Karpas-422 (cell line): ENCODE results near the gene ZCCHC18. TPM values are rescaled to one million over a fixed set of nuclear protein-coding genes. Genes with fewer than 3 reads are reported as not detected.
"Not testable (repeated sequence)": the region's sequence is repeated elsewhere in the genome, so short reads cannot be mapped to it uniquely, and the experiment has no call there.

ENCODE experiments used
- DNase-seq: peaks from one replicate; pipeline ENCODE4 v3.0.0-alpha.2; 2015
- H2AFZ ChIP-seq: fragments of 200-600 bp; sonication (generic); 2 replicates; pipeline ENCODE4 v1.6.1; 2014; ENCODE audit warnings: antibody characterized with exemption, low read length, mixed read lengths
- H3K27ac ChIP-seq: fragments of 200-600 bp; sonication (generic); 2 replicates; pipeline ENCODE4 v1.5.1; 2014; ENCODE audit warnings: mild to moderate bottlenecking, low read length, moderate library complexity
- H3K27me3 ChIP-seq: fragments of 200-600 bp; sonication (generic); 2 replicates; pipeline ENCODE4 v1.6.1; 2014; ENCODE audit warnings: low read length, mixed read lengths
- H3K36me3 ChIP-seq: fragments of 200-600 bp; sonication (generic); 2 replicates; pipeline ENCODE4 v1.6.1; 2014; ENCODE audit warnings: low read length, mixed read lengths; ENCODE audit not compliant: insufficient read depth
- H3K4me1 ChIP-seq: fragments of 200-600 bp; sonication (generic); 2 replicates; pipeline ENCODE4 v1.6.1; 2014; ENCODE audit warnings: mild to moderate bottlenecking, low read length, mixed read lengths
- H3K4me2 ChIP-seq: fragments of 200-600 bp; sonication (generic); 2 replicates; pipeline ENCODE4 v1.6.1; 2014; ENCODE audit warnings: low read length, low read depth, mild to moderate bottlenecking; ENCODE audit not compliant: poor library complexity, severe bottlenecking
- H3K4me3 ChIP-seq: fragments of 200-600 bp; sonication (generic); 2 replicates; pipeline ENCODE4 v1.5.1; 2014; ENCODE audit warnings: mild to moderate bottlenecking, antibody characterized with exemption, low read length, mixed read lengths
- H3K79me2 ChIP-seq: fragments of 200-600 bp; sonication (generic); 2 replicates; pipeline ENCODE4 v1.6.1; 2014; ENCODE audit warnings: mild to moderate bottlenecking, low read length, mixed read lengths
- H3K9ac ChIP-seq: fragments of 200-600 bp; sonication (generic); 2 replicates; pipeline ENCODE4 v1.6.0; 2014; ENCODE audit warnings: low read length
- H3K9me2 ChIP-seq: fragments of 200-600 bp; sonication (generic), shearing (Covaris generic); replicated peaks from 2 replicates; pipeline ENCODE4 v1.6.0; 2014; ENCODE audit warnings: mild to moderate bottlenecking, low read length, moderate library complexity; ENCODE audit not compliant: insufficient read depth
- H3K9me3 ChIP-seq: fragments of 300-700, 200-600 bp; sonication (generic); 2 replicates; pipeline ENCODE4 v1.6.1; 2014; ENCODE audit warnings: low read length, mixed read lengths
- H4K20me1 ChIP-seq: fragments of 200-600 bp; sonication (generic); 2 replicates; pipeline ENCODE4 v1.6.1; 2014; ENCODE audit warnings: mild to moderate bottlenecking, antibody characterized with exemption, low read length, low read depth; ENCODE audit not compliant: insufficient read depth
- total RNA-seq: library from RNA; depleted of rRNA; stranded (reverse); fragments of >200 nt; shearing (Covaris generic); gene quantifications from 2 replicates; pipeline ENCODE4 v1.2.3, GENCODE V29; 2014; ENCODE audit warnings: low replicate concordance; rRNA removed

ZCCHC18 gene
- 0.41 and 0.90 TPM in 2 replicates for total RNA-seq

GRCh38 chrX:104112326-104112951 is at the start of gene ZCCHC18:
Gene ZCCHC18, plus strand, starts transcription at chrX:104112523. Its CDS starts 1,589 bp downstream, at chrX:104114112.
- peak; percentile 71 for DNase-seq
- Histone ChIP-seq H3K9me2 (no peaks in the 10 kb centered on the region), H3K79me2 (no peaks in the 10 kb centered on the region), H3K27me3 (no peaks in the 10 kb centered on the region), H3K4me1 (peaks cover 14% of the 10 kb centered on the region), H3K4me3 (peak within 1 kb of the TSS; percentile 72), H2AFZ (peak within 1 kb of the TSS; percentile 95), H3K9ac (peak within 1 kb of the TSS; percentile 70), H3K36me3 (no peaks in the 10 kb centered on the region), H3K27ac (no peak within 1 kb of the TSS), H4K20me1 (no peaks in the 10 kb centered on the region), H3K4me2 (peak within 1 kb of the TSS; percentile 76), H3K9me3 (no peaks in the 10 kb centered on the region)

DNA sequence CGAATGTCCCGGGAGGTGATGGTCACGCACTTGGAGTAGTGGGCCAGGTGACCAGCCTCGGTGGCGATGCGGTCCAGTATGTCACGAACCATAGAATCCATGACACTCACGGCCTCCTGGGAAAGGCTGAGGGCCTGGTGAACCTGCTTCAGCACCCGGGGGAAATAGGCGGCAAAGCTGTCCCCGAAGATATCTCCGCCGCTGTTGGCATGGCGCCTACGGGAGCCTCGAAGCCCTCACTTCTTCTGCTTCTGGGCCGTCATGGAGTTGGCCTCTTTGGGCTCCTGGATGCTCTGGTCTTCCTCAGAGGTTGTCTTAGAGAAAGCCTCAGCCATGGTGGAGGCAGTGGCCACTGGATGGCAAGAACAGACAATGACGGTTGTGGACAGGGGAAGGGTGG is 49.7 kb upstream of the ZCCHC18 start:
- H4K20me1 ChIP-seq, H3K9ac ChIP-seq, DNase-seq, H3K9me2 ChIP-seq, H3K79me2 ChIP-seq, H3K36me3 ChIP-seq, H3K4me2 ChIP-seq, H3K27me3 ChIP-seq, H3K4me1 ChIP-seq, H3K27ac ChIP-seq, H3K9me3 ChIP-seq, H3K4me3 ChIP-seq, H2AFZ ChIP-seq: not testable (repeated sequence)

DNA sequence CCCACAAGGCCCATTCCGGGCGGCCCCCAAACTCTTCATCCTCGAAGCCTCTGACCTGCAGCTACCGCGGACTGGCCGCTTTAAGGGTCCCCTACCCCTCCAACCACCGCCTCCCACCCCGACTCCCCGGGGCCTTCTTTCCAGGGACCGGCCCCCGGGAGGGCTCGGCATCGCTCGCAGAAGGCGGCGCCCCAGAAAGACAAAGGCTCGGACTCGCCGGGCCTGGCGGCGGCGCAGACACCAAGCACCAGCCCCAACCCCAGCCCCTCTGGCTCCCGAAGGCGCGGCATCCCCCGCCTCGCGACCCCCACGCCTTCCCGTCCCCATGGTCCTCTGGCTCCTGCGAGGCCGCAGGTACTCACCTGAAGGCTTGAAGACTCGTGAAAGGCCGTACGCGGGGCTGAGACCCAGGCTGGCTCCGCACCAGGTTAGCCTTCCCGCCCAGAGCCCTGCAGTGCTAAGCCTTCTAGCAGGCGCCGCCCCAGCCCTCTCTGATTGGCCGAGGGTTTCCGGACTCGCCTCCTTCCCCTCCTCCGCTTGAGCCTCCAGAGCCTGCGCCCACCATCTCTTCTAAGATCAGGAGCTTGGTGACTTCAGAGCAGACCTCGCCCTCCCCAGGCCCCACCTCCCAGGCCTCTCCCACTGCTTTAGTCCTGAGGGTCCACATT is 36.4 kb upstream of the ZCCHC18 start, which contains the start of gene TMSB15C:
Gene TMSB15C, minus strand, starts transcription at position 459 of the 668 bp plus-strand sequence.
- not testable (repeated sequence) for H3K27ac ChIP-seq, H3K4me3 ChIP-seq, H4K20me1 ChIP-seq, H3K27me3 ChIP-seq, H3K4me2 ChIP-seq, H3K36me3 ChIP-seq, H3K79me2 ChIP-seq, DNase-seq, H3K9me2 ChIP-seq, H3K4me1 ChIP-seq, H3K9me3 ChIP-seq, H2AFZ ChIP-seq, H3K9ac ChIP-seq

- H3K9ac ChIP-seq, DNase-seq, H3K4me3 ChIP-seq, H3K79me2 ChIP-seq, H3K4me1 ChIP-seq, H4K20me1 ChIP-seq, H3K9me3 ChIP-seq, H3K27me3 ChIP-seq, H3K4me2 ChIP-seq, H3K27ac ChIP-seq, H2AFZ ChIP-seq, H3K9me2 ChIP-seq, H3K36me3 ChIP-seq: not testable (repeated sequence)
Observed at GRCh38 chrX:104077854-104078253, 34.5 kb upstream of the ZCCHC18 start.

DNA sequence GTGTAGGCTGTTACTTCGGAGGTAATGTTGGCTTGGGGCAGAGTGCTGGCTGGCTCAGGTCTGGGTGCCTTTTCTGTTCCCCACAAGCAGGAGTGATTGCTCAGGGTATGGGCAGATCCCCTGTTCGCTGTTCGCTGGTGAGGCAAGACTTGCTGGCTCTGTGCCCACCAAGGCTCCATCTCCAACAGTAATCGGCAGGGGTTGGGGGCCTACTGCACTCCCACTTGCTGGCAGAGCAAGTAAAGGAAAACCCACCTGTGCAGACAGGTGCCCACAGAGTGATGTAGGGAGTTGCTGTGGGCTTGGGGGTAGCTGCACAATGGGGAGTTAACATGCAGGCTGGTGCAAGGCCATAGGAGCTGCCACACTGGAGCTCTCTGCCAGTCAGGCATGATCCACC is 28.3 kb upstream of the ZCCHC18 start:
- no peaks in the 10 kb centered on the region for H3K9me2 ChIP-seq
- H3K9ac ChIP-seq: no peak overlapping the region
- H3K79me2 ChIP-seq: no peaks in the 10 kb centered on the region
- no peak overlapping the region for H2AFZ ChIP-seq
- no peaks in the 10 kb centered on the region for H3K27me3 ChIP-seq
- no peak overlapping the region for H3K4me2 ChIP-seq
- H4K20me1 ChIP-seq: no peaks in the 10 kb centered on the region
- H3K4me3 ChIP-seq: no peak overlapping the region
- H3K4me1 ChIP-seq: no peaks in the 10 kb centered on the region
- H3K36me3 ChIP-seq: no peaks in the 10 kb centered on the region
- H3K27ac ChIP-seq: no peak overlapping the region
- no peaks in the 10 kb centered on the region for H3K9me3 ChIP-seq
- no peak for DNase-seq

DNA sequence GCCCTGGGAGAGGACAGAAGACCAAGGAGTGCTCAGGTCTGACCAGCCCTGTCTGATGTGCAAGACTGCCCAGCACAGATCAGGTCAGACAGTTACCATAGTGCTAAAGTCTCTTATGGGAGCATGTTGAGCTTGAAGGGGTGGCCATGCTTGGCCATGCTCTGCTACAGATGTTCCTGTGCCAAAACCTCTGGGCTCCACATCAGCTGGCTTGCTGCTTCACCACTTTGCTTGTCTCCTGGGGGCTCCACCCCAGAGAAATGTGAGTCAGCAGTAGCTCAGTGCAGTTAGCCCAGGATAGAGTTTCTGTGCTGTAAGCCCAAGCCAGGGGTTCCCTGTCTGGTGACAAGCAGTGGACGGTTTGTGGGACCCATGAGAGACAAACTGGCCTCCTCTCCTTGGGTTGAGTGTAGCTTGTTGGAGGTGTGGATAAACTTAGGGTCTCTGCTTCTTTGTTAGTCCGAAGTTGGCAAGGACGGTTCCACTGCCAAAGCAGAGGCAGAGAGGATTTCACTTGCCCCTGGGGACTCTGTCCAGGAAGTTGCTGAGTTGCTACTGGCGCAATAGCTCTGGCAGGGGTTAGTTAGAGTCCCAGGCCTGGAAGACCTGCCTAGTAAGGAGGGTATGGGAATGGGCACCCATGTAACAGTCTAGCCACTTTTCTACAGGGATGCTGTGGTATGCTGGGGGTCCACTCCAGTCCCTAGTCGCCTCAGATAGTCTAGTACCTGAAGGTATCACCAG is 27.6 kb upstream of the ZCCHC18 start:
- Histone ChIP-seq H3K4me3 (no peak overlapping the region), H4K20me1 (no peaks in the 10 kb centered on the region), H3K36me3 (no peaks in the 10 kb centered on the region), H3K27ac (no peak overlapping the region), H3K4me2 (no peak overlapping the region), H3K4me1 (no peaks in the 10 kb centered on the region), H2AFZ (no peak overlapping the region), H3K9ac (no peak overlapping the region), H3K79me2 (no peaks in the 10 kb centered on the region), H3K27me3 (0 out of 2 replicates have a peak, but pooled peaks cover 3% of the 10 kb centered on the region), H3K9me2 (no peaks in the 10 kb centered on the region), H3K9me3 (no peaks in the 10 kb centered on the region)
- no peak for DNase-seq

DNA sequence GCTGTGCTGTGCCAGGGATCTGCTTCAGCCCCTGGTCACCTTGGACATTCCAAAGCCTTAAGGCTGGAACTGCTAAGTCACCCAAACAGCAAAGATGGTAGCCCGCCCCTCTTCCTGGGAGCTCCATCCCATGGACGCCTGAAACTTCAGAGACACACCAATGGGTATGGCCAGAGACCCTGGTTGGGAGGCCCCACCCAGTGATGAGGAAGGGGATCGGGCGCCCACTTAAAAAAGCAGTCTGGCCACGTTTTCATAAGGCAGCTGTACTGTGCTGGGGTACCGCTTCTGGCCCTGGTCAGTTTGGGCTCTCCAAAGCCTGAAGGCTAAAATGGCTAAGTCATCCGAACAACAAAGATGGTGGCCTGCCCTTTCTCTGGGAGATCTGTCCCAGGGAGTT is 26.8 kb upstream of the ZCCHC18 start:
- Histone ChIP-seq H3K27ac (no peak overlapping the region), H3K79me2 (no peaks in the 10 kb centered on the region), H3K4me3 (no peak overlapping the region), H3K4me1 (no peaks in the 10 kb centered on the region), H3K27me3 (0 out of 2 replicates have a peak, but pooled peaks cover 3% of the 10 kb centered on the region), H3K9me2 (no peaks in the 10 kb centered on the region), H3K4me2 (no peak overlapping the region), H3K9ac (no peak overlapping the region), H2AFZ (no peak overlapping the region), H3K36me3 (no peaks in the 10 kb centered on the region), H3K9me3 (no peaks in the 10 kb centered on the region), H4K20me1 (no peaks in the 10 kb centered on the region)
- no peak for DNase-seq

GRCh38 chrX:104085919-104086318 is 26.4 kb upstream of the ZCCHC18 start:
- Histone ChIP-seq H3K4me3 (no peak overlapping the region), H3K4me2 (no peak overlapping the region), H3K36me3 (no peaks in the 10 kb centered on the region), H3K79me2 (no peaks in the 10 kb centered on the region), H3K9ac (no peak overlapping the region), H2AFZ (no peak overlapping the region), H3K9me3 (no peaks in the 10 kb centered on the region), H3K4me1 (no peaks in the 10 kb centered on the region), H3K27me3 (0 out of 2 replicates have a peak, but pooled peaks cover 3% of the 10 kb centered on the region), H4K20me1 (no peaks in the 10 kb centered on the region), H3K27ac (no peak overlapping the region), H3K9me2 (no peaks in the 10 kb centered on the region)
- DNase-seq: no peak
